GM23338 (cell line): ENCODE measurements around the gene TRIM71.

Source experiments
- CREB1 ChIP-seq: fragments of 250-450 bp; sonication (Bioruptor Pico); IDR thresholded peaks from 2 replicates; pipeline ENCODE4 v1.5.0; 2020; ENCODE audit warnings: low read depth, mild to moderate bottlenecking, moderate library complexity
- CTCF ChIP-seq, 2 experiments: fragments of 200-600 bp in 1 of 2; sonication (generic) in 1 of 2; conservative IDR thresholded peaks; 2 replicates each; pipeline versions ENCODE4 v1.5.1 to v1.6.1; 2016 to 2017; ENCODE audit warnings: antibody characterized with exemption in 2 of 2, low read depth in 2 of 2, mild to moderate bottlenecking in 2 of 2, moderate library complexity in 1 of 2

DNA sequence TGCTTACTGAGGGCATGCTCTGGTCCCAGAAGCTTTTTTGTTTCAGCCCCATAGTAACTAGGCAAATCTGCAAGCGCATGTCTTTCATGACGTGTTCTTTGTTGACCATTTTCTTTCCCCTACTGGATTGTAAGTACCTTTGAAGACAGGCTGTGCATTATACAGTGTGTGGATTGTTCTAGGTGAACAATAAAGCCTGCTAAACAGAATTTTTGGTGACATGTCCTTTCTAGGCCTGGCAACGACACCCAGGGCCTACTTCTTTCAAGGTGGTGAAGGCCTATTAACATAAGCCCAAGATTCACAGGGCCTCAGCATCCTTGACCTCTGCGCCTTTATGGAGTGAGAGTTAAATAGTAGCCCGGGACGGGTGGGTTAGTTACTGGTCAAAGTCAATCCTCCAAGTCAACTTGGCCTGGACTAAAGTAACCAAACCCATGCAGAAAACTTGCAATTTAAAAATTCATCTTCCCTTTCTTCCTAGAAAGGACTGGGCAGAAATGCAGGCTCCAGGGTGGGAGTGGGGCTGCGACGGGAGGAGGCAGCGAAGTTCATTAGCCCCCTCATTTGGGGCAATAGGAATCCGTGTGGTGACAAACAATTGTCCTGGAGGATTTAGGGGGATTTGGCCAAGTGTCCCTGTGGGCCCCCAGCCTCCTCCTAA is 37.6 kb upstream of the TRIM71 start:
- no peak for TF ChIP-seq CREB1 (CRISPR knock-in tag)
- no peak for TF ChIP-seq CTCF (conservative IDR thresholded peaks at IDR 0.05; ENCODE audit: low read depth in 2 of 2)
